ENCODE measurements around the gene TRAPPC5.

The TRAPPC5 gene

DNA sequence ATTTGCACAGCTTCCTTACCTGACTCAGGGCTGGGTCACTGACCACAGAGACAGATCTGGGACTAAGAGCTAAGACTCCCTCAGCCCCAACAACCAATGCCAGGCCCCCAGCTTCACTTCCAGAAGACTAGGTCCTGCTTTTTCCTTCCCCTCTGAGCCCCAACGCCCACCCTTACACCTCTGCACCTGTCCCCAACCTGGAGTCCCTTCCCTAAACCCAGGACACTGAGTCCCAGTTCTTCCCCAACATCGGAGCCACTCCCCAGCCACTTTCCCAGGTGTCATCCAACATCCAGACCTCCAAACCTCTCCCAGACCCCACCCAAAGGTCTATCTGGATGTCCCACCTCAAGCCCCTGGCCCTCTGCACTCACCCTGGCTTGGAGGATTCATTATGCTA is 18.4 kb downstream of the TRAPPC5 start:
- H3K4me1 Mint-ChIP-seq = peaks cover 58% of the 10 kb centered on the region
- peak overlapping the region; percentile 64 to 73 for H3K4me3 Mint-ChIP-seq
- H3K27ac Mint-ChIP-seq = peak overlapping the region; percentile 21 to 79
- no peak for DNase-seq
- ATAC-seq = peak; percentile 5
- no peaks in the 10 kb centered on the region for H3K9me3 Mint-ChIP-seq
- peaks cover 25% of the 10 kb centered on the region for H3K27me3 Mint-ChIP-seq

DNA sequence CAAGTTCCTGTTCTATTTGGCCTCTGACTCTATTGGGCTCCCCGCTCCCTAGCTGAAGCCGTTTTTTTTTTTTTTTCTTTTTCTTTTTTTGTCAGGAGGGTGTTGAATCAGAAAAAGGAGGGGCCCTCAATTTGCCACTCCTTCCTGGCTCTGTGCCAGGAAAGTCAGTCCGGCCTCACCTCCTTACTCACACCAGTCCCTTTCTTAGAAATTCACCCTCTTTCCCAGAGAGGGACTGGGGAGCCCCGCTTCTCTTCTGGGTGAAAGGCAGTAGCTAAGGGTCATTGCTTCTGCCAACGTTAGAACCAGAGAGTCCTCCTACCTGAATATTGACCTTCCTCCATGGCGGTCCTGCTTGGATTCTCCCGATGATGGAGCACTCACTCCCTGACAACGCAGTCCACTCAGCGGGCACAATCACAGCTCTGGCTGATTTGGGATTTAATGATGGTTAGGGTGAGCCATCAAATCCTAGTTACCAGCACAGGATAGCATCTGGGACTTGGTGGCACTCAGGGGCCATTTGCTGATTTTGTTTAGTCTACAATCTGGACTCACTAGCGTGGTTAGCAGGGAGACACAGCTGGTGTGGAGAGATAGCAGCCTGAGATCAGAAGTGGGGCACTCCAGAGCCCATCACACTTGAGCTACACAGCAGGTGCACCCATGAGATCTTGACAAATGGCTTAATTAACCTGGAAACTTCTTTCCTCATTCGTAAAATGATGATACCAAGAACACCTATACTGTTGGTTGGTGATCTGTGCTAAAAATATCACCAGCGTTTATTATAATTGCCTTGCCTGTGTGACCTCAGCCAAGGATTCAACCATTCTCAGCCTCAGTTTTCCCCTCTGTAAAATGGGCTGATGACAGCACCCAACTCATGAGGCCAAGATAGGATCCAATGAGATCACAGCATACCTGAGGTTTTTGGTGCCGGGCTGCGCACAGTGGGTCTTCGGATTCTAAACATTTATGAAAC is 19.1 kb downstream of the TRAPPC5 start:
- Mint-ChIP-seq H3K27ac (peak overlapping the region; percentile 21 to 79), H3K27me3 (peaks cover 27% of the 10 kb centered on the region), H3K4me1 (peaks cover 65% of the 10 kb centered on the region), H3K9me3 (no peaks in the 10 kb centered on the region), H3K4me3 (peak overlapping the region; percentile 64 to 73)
- ATAC-seq (peak; percentile 83), DNase-seq (peak in 1 of 2 donors; percentile 78)

DNA sequence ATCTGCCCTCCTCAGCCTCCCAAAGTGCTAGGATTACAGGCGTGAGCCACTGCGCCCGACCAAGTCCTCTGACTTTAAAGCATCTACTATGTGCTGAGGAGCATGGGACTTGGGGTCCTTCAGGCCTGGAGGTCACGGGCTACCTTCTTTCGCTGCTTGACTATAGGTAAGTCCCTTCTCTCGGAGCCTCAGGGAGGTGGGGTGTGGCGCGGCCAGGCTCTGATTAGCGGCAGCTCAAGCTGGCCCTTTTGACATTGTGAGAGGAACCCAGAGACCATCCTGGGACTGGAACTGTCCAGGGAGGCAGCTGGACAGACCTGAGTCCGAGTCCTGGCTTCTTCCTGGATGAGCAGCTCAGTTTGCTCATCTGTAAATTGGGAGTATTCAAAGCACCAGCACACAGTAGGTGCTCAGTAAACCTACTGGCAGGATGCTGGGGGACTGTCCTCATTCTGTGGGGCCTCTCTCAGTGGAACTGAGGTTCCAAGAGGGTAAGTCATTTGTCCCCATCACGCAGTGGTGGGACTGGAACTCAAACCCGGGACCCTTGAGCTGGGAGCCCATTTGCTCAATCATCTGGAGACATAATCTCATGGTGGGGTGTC is 20.5 kb downstream of the TRAPPC5 start:
- no peaks in the 10 kb centered on the region for H3K9me3 Mint-ChIP-seq
- H3K27ac Mint-ChIP-seq = no peak overlapping the region
- ATAC-seq (no peak), DNase-seq (no peak)
- H3K4me3 Mint-ChIP-seq = no peak overlapping the region
- peaks cover 80% of the 10 kb centered on the region for H3K4me1 Mint-ChIP-seq
- H3K27me3 Mint-ChIP-seq = peaks cover 27% of the 10 kb centered on the region

DNA sequence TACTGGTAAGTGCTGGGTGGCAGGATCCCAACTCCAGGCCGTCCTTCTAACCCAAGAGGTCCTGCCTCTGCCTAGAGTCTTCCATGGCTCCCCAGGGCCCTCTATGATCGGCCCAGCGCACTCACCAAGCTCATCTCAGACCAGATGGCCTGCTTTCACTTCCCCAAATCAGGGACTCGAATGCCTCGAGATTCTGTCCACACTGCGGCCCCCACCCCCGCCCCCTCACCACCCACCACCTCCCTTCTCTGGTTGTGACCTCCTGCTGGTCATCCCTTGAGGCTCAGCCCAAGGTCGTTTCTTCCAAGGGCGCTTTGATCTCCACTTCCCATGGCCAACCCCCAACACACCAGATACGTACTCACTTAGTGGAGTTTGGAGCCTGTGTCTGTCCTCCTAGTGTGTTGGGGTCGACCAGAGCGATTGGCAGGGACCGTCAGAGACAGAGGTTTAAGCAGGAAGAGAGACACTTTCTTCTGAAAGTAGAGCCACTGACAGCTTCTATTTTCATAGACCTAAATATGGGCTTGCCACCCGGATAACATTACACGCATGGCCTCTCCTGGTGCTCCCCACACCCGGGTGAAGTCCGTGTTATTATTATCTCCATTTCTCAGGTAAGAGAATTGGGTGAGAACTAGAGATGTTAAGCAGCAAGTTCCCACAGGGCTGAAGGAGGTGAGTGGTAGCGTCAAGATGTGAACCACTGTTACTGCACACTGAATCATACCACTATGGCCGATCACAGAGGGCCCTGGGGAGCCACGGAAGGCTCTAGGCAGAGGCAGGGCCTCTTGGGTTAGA is 21.2 kb downstream of the TRAPPC5 start, which contains the start of gene FCER2:
Gene FCER2, minus strand, starts transcription at position 478 of the 804 bp plus-strand sequence. CDS start 2,371 bp downstream, outside the sequence.
- H3K9me3 Mint-ChIP-seq = no peaks in the 10 kb centered on the region
- H3K27ac Mint-ChIP-seq = peak within 1 kb of the TSS in 1 of 2 donors; percentile 49
- peaks cover 22% of the 10 kb centered on the region for H3K27me3 Mint-ChIP-seq
- no peak for ATAC-seq
- no peak within 1 kb of the TSS for H3K4me3 Mint-ChIP-seq
- H3K4me1 Mint-ChIP-seq = peaks cover 87% of the 10 kb centered on the region
- no peak for DNase-seq

DNA sequence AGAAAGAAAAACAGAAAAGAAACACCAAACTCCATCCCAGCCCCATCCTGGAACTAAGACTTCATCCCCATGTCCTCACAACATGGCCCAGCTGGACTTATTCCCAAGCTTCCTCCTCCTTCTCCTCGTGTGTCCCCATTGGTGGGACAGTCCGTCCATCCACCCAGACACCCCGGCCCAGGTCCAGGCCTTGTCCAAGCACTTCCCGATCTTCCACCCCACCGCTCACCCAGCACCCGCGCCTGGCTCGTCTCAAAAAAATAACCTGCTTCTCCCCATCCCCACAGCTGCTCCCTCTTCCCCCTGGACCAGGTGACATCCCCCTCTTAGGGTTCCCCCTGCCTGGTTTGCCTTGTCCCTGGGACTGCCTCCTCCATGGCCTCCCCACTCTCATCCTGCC is 22.7 kb downstream of the TRAPPC5 start:
- DNase-seq (no peak), ATAC-seq (no peak)
- Mint-ChIP-seq H3K4me3 (no peak overlapping the region), H3K4me1 (peaks cover 85% of the 10 kb centered on the region), H3K27me3 (peaks cover 17% of the 10 kb centered on the region), H3K27ac (peak overlapping the region in 1 of 2 donors; percentile 24), H3K9me3 (no peaks in the 10 kb centered on the region)

DNA sequence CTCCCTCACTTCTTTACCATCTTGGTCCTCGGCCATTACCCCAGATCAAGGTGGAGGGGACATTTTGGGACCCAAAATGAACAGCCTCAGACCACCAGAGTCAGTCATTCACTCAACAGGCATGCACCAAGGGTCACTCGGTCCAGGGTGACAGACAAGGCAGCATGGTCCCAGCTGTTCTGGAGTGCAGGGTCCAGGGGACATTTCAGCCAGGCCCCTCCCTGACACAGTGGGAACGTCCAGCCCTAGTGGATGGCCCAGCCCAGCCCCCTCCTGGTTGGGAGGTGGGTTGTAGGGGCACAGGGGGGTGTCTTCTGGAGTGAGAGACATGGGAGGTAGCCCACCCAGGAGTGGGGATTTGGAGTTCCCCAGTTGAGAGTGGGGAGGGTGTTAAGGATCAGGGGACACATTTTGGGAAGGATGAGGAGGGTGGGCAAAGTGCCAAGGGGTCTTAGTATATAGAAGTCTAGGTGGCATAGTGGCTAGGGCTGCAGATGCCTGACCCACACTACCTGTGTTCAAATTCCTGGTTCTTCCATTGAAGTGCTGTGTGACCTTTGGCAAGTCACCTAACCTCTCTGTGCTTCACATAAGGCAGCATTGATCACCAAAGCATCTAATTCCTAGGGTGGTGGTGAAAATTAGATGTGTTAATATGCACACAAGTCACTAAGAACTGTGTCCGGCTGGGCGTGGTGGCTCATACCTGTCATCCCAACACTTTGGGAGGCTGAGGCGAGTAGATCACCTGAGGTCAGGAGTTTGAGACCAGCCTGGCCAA is 23.8 kb downstream of the TRAPPC5 start:
- peaks cover 10% of the 10 kb centered on the region for H3K27me3 Mint-ChIP-seq
- ATAC-seq (no peak), DNase-seq (no peak)
- H3K4me1 Mint-ChIP-seq = peaks cover 78% of the 10 kb centered on the region
- no peak overlapping the region for H3K4me3 Mint-ChIP-seq
- no peaks in the 10 kb centered on the region for H3K9me3 Mint-ChIP-seq
- H3K27ac Mint-ChIP-seq = no peak overlapping the region

DNA sequence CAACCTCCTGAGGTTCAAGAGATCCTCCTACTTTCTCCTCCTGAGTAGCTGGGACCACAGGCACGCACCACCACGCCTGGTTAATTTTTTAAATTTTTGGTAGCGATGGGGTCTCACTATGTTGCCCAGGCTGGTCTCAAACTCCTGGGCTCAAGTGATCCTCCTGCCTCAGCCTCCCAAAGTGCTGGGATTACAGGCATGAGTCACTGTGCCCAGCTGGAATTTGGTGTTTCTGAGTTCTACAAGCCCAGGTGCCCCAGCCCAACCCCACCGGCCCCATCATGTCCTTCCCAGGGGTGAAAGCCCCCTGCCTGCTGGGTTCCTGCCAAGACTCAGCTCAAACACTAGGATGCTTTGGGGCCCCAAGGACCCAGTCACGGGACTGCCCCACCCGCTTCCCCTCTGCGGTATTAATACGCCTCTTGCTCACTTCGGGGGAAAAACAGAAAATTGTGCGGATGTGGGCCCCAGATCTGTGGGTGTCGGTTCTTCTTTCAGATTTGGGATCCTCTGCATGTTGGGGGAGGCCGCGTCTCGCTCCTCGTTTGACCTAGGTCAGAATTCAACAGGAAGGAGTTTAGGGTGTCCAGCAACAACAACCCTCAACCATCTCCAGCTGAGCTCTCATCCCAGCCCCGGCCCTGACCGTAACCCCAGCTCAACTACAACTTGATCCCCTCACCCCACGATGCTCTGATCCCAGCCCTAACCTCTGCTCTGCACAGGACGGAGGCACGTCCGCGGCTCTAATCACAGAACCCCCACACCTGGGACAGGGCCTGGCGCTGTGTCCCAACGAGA is 25.0 kb downstream of the TRAPPC5 start:
- DNase-seq (peak; percentile 77 to 85), ATAC-seq (peak; percentile 97)
- peak overlapping the region; percentile 35 to 56 for H3K27ac Mint-ChIP-seq
- peaks cover 75% of the 10 kb centered on the region for H3K4me1 Mint-ChIP-seq
- H3K4me3 Mint-ChIP-seq = peak overlapping the region; percentile 59 to 72
- H3K9me3 Mint-ChIP-seq = no peaks in the 10 kb centered on the region
- peaks cover 10% of the 10 kb centered on the region for H3K27me3 Mint-ChIP-seq

DNA sequence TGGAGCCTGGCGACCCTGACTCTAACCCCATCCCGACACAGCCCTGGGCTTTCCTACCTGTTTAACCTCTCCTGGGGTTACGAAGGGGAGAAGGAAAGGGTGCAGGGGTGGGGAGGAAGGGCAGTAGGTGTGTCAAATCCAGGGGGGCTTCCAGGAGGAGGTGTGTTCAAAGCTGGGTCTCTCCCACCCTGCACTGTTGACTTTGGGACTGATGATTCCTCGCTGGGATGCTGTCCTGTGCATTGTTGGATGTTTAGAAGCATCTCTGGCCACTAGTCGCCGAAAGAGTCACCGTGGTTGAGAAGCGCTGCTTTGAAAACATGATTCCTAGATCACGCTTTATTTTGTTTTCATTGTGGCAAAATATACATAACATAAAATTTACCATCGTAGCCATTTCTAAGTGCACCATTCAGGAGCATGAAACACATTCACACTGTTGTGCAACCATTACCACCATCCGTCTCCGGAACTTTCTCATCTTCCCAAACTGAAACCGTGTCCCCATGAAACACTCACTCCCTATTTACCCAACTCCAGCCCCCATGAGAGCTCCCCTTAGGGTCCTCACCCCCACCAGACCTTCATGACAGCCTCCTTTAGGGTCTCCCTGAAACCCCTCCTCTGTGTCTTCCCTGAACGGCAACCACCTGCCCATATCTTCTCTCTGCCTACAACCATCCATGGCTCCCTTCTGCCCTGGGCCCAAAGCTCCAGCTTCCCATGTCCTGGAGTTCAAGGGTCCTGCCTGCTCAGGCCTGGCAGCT is 25.7 kb downstream of the TRAPPC5 start:
- H3K27me3 Mint-ChIP-seq = peaks cover 10% of the 10 kb centered on the region
- peaks cover 78% of the 10 kb centered on the region for H3K4me1 Mint-ChIP-seq
- peak overlapping the region; percentile 59 to 72 for H3K4me3 Mint-ChIP-seq
- DNase-seq = no peak
- H3K9me3 Mint-ChIP-seq = no peaks in the 10 kb centered on the region
- ATAC-seq = no peak
- peak overlapping the region; percentile 10 to 56 for H3K27ac Mint-ChIP-seq

DNA sequence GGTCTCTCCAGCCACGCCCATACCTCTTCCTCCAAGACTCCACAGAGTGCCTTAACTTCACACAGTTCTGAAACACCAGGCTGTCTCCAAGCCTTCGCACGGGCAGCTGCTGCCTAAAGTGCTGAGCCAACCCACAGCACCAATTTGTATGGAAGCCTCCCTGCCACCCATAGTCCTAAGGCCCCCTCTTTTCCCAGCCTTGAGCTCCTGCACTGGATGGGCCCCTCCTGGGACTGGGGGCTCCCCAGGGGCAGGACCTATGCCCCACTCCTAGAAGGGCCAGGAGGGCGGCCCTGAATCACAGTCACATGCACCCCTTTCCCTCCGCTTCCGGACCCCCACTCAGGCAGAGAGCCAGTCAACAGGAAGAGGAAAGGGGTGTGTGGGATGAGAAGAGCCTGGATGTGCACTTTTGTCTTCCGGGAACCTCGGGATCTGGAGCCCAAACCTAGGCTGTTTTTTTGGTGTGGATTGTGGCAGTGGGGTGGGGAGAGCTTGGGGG is 26.4 kb downstream of the TRAPPC5 start:
- H3K9me3 Mint-ChIP-seq = no peaks in the 10 kb centered on the region
- H3K27me3 Mint-ChIP-seq = peaks cover 10% of the 10 kb centered on the region
- H3K4me1 Mint-ChIP-seq = peaks cover 74% of the 10 kb centered on the region
- ATAC-seq (no peak), DNase-seq (no peak)
- peak overlapping the region; percentile 1 to 57 for H3K4me3 Mint-ChIP-seq
- H3K27ac Mint-ChIP-seq = peak overlapping the region in 1 of 2 donors; percentile 84

DNA sequence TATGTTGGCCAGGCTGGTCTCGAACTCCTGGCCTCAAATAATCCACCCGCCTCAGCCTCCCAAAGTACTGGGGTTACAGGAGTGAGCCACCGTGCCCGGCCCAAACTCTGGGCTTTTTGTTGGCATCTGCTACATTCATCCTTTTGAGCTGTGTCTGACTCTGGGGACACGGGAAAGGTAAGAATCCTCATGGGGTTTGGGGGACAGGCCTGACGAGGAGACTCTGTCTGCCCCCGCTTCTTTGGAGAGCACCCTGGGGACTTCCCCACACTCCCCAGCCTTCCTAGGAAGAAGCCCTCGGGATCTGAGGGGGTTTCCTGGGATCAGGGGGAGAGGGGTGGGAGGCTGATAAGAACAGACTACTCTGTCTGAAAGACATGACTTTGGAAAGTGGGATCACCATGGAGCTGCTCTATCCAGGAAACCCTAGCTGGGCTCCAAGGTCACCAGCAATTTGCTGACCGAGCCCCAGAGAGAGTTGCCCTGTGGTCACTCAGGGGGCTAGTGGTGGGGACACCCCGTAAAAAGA is 29.4 kb downstream of the TRAPPC5 start:
- peaks cover 62% of the 10 kb centered on the region for H3K4me1 Mint-ChIP-seq
- no peak overlapping the region for H3K4me3 Mint-ChIP-seq
- no peaks in the 10 kb centered on the region for H3K27me3 Mint-ChIP-seq
- DNase-seq (no peak), ATAC-seq (no peak)
- no peak overlapping the region for H3K27ac Mint-ChIP-seq
- H3K9me3 Mint-ChIP-seq = no peaks in the 10 kb centered on the region

DNA sequence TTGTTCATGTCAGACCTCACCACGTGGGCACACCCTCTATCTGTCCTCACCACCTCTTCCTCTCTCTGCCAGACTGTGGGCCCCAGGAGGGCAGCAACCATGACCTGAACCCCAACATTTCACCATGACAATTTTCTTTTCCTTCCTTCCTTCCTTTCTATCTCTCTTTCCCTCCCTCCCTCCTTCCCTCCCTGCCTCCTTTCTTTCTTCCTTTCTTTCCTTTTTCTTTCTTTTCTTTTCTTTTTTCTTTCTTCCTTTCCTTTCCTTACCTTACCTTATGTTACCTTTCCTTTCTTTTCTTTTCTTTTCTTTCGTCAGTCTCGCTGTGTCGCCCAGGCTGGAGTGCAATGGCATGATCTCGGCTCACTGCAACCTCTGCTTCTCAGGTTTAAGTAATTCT is 30.0 kb downstream of the TRAPPC5 start:
- no peaks in the 10 kb centered on the region for H3K9me3 Mint-ChIP-seq
- DNase-seq = no peak
- H3K27me3 Mint-ChIP-seq = no peaks in the 10 kb centered on the region
- no peak for ATAC-seq
- H3K27ac Mint-ChIP-seq = no peak overlapping the region
- H3K4me3 Mint-ChIP-seq = no peak overlapping the region
- H3K4me1 Mint-ChIP-seq = peaks cover 61% of the 10 kb centered on the region

DNA sequence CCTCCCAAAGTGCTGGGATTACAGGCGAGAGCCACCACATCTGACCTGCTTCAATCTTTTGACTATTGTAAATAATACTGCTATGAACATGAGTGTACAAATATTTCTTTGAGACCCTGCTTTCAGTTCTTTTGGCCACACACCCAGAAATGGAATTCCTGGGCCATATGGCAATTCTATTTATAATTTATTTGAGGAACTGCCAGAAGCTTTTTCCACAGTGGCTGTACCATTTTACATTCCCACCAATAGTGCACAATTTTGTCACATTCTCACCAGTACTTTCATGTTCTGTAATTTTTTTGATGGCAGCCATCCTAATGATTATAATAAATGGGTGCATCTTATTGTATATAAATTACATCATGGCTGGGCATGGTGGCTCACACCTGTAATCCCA is 35.0 kb downstream of the TRAPPC5 start:
- H3K4me3 Mint-ChIP-seq = no peak overlapping the region
- no peak for DNase-seq
- no peaks in the 10 kb centered on the region for H3K27me3 Mint-ChIP-seq
- H3K4me1 Mint-ChIP-seq = peaks cover 43% of the 10 kb centered on the region
- no peak overlapping the region for H3K27ac Mint-ChIP-seq
- ATAC-seq = no peak
- peaks cover 0 to 7% of the 10 kb centered on the region in 2 donors for H3K9me3 Mint-ChIP-seq

DNA sequence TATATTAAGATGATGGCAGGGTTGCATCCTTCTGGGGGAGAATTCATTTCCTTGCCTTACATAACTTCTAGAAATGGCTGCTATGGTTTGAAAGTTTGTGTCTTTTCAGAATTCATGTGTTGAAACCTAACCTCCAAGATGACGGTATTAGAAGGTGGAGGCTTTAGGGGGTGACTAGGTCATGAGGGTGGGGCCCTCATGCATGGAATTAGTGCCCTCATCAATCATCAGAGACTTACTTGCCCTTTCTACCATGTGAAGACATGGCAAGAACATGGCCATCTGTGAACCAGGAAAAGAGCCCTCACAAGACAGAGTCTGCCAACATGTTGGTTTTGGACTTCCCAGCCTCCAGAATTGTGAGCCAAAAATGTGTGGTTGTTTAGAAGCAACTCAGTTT is 36.1 kb downstream of the TRAPPC5 start:
- Mint-ChIP-seq H3K27ac (no peak overlapping the region), H3K4me1 (peaks cover 40% of the 10 kb centered on the region), H3K9me3 (peaks cover 0 to 7% of the 10 kb centered on the region in 2 donors), H3K4me3 (no peak overlapping the region), H3K27me3 (no peaks in the 10 kb centered on the region)
- DNase-seq (no peak), ATAC-seq (no peak)

Data from stimulated activated naive CD8-positive, alpha-beta T cell treated with anti-CD3 and anti-CD28 coated beads, Interleukin-15, amount 100 ng/mL, for 72 hours (primary cell).